ENCODE results near the gene FAM89B. TPM values are rescaled to one million over a fixed set of nuclear protein-coding genes. Genes with fewer than 3 reads are reported as not detected.
A peak's percentile ranks its signal among the peaks of the same experiment; 100 is the strongest.
"Not testable (repeated sequence)": the region's sequence is repeated elsewhere in the genome, so short reads cannot be mapped to it uniquely, and the experiment has no call there.

FAM89B gene
- total RNA-seq, 1 donor from 2014 or later: 19.0 TPM

- DNase-seq (ENCODE audit: low spot score): no peak
- no peak for ATAC-seq
Measured at GRCh38 chr11:65556470-65557279, 15.7 kb upstream of the FAM89B start.

DNA sequence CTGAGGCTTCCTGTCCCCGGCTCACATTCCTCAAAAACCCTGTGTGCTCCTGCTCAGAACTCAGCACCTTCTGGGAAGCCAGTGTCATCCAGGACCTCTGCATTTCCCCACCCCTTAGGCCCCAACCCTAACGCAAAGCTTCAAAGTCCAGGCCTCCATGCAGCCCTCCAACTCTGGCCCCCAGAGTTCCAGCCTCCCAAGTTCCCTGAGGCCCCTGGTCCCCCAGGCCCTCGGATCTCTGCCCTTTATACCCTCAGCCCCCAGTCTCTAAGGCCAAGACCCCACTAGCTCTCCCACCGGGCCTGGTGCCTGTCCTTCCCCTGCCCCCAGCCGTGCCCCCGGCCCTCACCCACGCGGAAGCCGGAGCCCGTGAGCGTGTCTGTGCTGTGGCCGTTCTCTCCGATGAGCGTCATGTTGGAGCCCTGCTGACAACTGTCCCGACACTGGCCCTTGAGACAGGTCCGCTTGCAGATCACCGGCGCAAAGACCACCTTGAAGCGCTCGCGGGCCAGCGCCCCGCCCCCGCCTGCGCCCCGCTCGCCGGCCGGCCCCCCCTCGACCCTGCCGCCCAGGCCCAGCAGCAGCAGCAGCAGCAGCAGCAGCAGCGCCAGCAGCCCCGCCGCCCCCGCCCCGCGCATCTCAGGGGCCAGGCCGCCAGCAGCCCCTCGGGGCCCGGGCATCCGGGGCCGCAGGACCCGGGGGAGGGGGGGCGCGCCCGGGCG lies 14.9 kb upstream of the FAM89B start:
- DNase-seq (ENCODE audit: low spot score): no peak

GRCh38 chr11:65558002-65558929 lies 14.1 kb upstream of the FAM89B start, which contains the start of gene LTBP3:
Gene LTBP3 (minus strand): TSS chr11:65558359. CDS start chr11:65557959, 400 bp downstream.
- ATAC-seq: peak; percentile 85
- DNase-seq (ENCODE audit: low spot score): peak; percentile 81

More for the DNA sequence above, 14.9 kb upstream of the FAM89B start:
- ATAC-seq: no peak

- ATAC-seq (peak; percentile 20), DNase-seq (ENCODE audit: low spot score) (no peak)
Measured at GRCh38 chr11:65558930-65559509, 13.3 kb upstream of the FAM89B start.

DNA sequence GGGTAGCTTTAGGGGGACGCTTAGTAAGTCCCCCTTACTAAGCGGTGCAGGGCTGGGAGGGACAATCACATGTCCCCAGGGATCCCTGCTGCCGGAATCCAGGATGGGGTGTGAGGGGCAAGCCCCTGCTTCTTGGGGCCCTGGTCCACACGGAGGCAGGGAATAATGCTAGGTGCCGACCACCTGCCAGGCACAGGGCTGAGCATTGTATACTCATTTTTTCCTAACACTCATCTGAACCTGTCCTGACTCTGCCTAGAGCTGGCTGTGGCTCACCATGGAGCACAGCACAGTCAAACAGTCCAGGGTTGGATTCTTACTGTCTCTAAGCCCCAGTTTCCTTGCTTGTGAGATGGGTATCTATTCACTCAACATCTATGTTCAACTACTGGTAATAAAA lies 12.8 kb upstream of the FAM89B start:
- ATAC-seq: no peak

DNA sequence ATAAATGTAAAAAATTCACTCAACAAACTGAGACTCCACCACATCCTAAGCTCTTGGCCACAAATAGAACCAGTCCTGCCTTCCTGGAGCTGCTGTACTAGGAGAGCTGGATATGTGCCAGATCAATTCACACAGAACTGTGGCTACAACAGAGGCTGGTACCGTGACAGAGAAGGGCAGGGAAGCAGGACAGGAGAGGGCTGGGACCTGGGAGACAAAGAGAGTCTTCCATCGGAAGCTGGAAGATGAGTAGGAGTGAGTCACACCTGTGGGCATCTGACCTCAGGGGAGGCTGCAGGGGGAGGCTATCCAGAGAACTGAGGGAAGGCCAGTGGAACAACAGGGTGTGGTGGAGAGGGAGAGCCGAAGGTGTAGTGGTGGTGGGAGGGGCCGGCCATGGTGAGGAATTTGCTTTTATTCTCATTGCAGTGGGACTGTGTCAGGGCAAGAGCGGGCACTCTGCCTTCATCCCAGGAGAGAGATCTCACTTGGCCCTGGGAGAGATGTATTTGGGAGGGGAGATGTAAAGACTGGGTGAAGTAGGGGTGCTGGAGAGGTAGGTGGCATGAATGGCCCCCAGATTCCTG lies 12.3 kb upstream of the FAM89B start:
- no peak for DNase-seq (ENCODE audit: low spot score)
- peak; percentile 15 for ATAC-seq

More for the DNA sequence above, 12.8 kb upstream of the FAM89B start:
- no peak for DNase-seq (ENCODE audit: low spot score)

DNA sequence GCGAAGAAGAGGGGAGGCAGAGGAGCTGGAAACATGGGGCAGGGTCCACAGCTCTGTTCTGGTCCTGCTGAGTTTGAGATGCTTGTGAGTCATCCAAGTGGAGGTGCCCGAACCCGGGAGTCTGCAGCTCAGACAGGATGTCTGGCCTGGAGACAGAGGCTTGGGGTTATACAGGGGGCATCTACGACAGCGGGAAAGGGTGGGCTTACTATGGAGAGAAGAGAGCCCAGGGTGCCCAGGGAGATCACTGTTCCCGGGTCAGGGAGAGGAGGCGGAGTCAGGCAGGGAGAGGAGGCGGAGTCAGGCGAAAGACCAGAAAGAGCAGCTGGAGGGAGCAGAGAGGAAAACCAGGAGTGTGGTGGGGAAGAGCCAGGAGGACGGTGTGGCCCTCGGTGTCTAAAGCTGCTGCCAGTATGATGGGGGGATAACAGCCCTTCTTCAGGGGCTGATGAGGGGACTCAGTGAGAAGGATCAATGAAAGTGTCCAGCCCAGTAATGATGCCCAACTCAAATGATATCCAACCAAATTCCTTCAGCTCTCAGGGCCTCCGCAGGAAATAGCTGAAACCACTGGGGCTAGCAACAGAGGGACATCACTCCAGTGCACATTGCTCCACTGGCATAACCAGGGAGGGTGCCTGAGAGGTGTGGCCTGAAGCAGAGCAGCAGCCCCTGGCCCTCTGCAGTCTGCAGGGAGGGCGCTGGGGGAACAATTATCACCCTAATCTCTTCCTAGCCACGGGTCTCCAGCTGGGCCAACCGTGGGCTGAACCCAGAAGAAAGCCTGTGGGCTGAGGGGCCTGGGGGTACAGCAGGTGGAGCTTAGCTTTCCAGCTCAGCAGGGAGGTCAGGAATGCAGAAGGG lies 11.6 kb upstream of the FAM89B start:
- peak; percentile 39 for ATAC-seq
- no peak for DNase-seq (ENCODE audit: low spot score)

- DNase-seq (ENCODE audit: low spot score) (no peak), ATAC-seq (no peak)
Measured at GRCh38 chr11:65562020-65562419, 10.3 kb upstream of the FAM89B start.

DNA sequence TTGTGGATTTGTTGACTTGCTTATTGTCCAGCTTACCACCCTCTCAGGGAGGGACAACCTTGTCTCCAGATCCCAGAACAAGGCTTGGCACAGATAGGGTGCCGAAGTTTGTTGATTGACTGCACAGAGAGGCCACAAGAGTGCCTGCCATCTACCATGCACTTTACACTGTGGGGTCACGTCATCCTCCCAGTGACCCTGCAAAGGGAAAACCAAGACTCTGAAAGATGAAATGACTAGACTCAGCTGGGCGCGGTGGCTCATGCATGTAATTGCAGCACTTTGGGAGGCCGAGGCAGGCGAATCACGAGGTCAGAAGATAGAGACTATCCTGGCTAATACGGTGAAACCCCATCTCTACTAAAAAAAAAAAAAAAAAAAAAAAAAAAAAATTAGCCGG lies 9.6 kb upstream of the FAM89B start:
- DNase-seq (ENCODE audit: low spot score): no peak
- no peak for ATAC-seq

DNA sequence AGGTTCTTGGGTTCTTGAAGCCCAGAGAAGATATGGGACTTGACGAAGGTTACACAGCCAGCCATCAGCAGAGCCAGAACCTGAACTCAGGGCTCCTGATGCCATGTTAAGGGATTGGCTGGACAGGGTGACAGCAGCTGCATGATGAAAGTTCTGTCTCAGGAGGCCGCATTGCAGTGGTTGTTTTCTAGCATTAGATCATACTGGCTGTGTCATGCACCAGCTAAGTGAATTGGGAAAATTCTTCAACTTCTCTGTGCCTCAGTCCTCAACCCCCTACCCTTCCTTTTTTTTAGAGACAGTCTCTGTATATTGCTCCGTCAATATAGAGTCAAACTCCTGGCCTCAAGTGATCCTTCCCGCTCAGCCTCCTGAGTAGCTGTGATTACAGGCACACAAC lies 8.7 kb upstream of the FAM89B start:
- DNase-seq (ENCODE audit: low spot score) (no peak), ATAC-seq (no peak)

- not testable (repeated sequence) for ATAC-seq; DNase-seq (ENCODE audit: low spot score)
Measured at GRCh38 chr11:65564879-65565559, 7.3 kb upstream of the FAM89B start.

GRCh38 chr11:65565624-65566453 lies 6.5 kb upstream of the FAM89B start:
- DNase-seq (ENCODE audit: low spot score): no peak
- no peak for ATAC-seq

- ATAC-seq (peak; percentile 10), DNase-seq (ENCODE audit: low spot score) (no peak)
Measured at GRCh38 chr11:65569164-65569972, 3.0 kb upstream of the FAM89B start.

DNA sequence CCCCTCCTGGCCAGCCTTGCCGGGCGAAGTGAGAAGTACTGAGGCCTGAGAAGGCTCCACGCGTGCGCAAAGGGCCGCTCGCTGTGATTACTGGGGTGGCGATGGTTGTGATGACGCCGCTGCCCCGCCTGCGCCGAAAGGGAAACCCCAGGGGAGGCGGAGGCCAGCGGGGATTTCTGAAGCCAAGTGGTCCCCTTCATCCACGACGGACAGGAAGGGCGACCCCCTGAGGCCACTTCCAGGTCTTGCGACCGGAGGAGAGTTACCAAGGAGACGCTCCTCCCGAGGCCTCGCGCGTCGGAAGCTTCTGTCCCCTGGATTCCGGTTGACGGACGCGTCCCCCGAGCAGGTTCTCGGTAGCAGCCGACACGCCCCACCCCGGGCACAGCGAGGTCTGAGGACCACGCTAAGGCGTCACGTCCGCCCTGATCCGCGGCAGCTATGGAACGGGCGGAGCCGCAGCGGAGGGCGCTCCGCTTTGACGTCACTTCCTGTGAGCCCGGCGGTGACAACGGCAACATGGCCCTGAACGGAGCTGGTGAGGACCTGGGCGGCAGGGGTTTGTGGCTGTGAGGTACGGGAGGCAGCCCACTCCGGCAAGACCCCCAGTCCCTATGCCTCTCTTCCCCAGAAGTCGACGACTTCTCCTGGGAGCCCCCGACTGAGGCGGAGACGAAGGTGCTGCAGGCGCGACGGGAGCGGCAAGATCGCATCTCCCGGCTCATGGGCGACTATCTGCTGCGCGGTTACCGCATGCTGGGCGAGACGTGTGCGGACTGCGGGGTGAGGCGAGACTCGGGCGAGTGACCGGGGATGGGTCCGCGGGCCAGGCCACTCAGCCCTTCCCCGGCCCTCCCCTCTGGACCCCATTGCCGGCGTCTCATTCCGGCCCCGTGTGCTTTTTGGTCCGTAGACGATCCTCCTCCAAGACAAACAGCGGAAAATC lies 2.1 kb upstream of the FAM89B start, which contains the start of gene ZNRD2:
ZNRD2 (plus strand) TSS at position 505 of the 946 bp plus-strand sequence; CDS start at position 520, 15 bp downstream.
- DNase-seq (ENCODE audit: low spot score) (peak; percentile 98), ATAC-seq (peak; percentile 73)

- DNase-seq (ENCODE audit: low spot score) (no peak), ATAC-seq (no peak)
Measured at GRCh38 chr11:65571420-65571819, 918 bp upstream of the FAM89B start.

DNA sequence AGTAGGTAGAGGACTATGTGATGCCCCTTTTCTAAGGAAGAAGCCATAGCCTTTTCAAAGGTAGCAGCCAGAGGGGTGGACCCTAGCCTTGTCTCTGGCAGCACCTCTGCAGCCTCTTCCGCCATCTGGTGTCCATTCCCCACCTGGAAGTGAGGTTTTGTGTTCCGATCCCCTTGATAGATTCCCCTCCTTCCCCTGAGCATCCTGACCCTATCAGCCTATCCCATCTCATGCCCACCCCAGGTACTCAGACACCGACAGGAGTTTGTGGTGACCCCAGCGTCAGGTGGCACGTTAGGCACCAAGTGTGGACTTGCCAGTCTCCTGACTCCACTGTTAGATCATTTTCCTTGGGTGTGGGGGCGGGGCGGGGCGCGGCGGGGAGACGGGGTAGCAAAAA lies 398 bp upstream of the FAM89B start:
- ATAC-seq (no peak), DNase-seq (ENCODE audit: low spot score) (no peak)
